Measurements from ENCODE around the gene TSSC4. TPM values are rescaled to one million over a fixed set of nuclear protein-coding genes. Genes with fewer than 3 reads are reported as not detected.

The TSSC4 gene
- total RNA-seq, 1 donor = 31.5 TPM

DNA sequence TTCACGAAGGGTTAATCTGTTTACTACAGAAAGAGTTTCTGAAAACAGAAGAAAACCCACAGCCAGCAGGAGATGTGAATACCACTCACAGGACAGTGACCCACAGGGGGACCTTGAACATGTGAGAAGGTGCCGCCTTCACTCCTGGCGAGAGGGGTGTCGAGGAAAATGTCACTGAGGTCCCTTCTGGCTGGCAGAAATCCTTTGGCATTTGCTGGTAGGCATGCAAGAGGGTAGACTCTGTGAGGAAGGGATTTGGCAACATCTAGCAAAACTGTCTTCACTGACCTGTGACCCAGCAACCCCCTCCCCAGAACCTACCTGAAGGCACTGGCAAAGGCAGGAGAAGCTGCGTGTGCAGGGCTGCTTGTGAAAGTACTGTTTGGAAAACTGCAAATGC lies 52.9 kb downstream of the TSSC4 start:
- no peak for TF ChIP-seq CTCF (IDR thresholded peaks at IDR 0.05; ENCODE audit: insufficient read depth, low read length)
- no peak overlapping the region for H3K4me3 ChIP-seq (ENCODE audit: low read depth, low read length)
- no peak for DNase-seq (ENCODE audit: low read depth)

Small RNA genes within 50 kb of the gene (small RNA-seq; reads per million reads assigned to genes)
- gene RF00019 = not detected

Other genes starting within 250 kb of the TSSC4 start
- not detected in 2 replicates for gene INS, start 239.5 kb upstream of the TSSC4 start, total RNA-seq (ENCODE audit: low replicate concordance)
- gene TH, start 228.9 kb upstream of the TSSC4 start, total RNA-seq (ENCODE audit: low replicate concordance) = not detected in 2 replicates
- gene ASCL2, start 130.2 kb upstream of the TSSC4 start, total RNA-seq (ENCODE audit: low replicate concordance) = not detected in 2 replicates
- gene C11orf21, start 98.8 kb upstream of the TSSC4 start, total RNA-seq (ENCODE audit: low replicate concordance) = not detected in 2 replicates
- gene TSPAN32, start 98.7 kb upstream of the TSSC4 start, total RNA-seq (ENCODE audit: low replicate concordance) = under 0.01 and 0.33 TPM in 2 replicates
- gene CD81, start 23.4 kb upstream of the TSSC4 start, total RNA-seq (ENCODE audit: low replicate concordance) = 282 and 327 TPM in 2 replicates
- not detected in 2 replicates for gene TRPM5, start 43.8 kb downstream of the TSSC4 start, total RNA-seq (ENCODE audit: low replicate concordance)
- not detected in 2 replicates for gene KCNQ1, start 44.3 kb downstream of the TSSC4 start, total RNA-seq (ENCODE audit: low replicate concordance)